ENCODE results near the gene DPH6. TPM values are rescaled to one million over a fixed set of nuclear protein-coding genes. Genes with fewer than 3 reads are reported as not detected.
"Not testable (repeated sequence)": the region's sequence is repeated elsewhere in the genome, so short reads cannot be mapped to it uniquely, and the experiment has no call there.

The DPH6 gene
- total and polyA plus RNA-seq, 2 donors: 8.9 to 15.3 TPM

- no peak overlapping the region for H3K27ac ChIP-seq (ENCODE audit: low read depth in 1 of 2, low read length in 1 of 2)
- H3K36me3 ChIP-seq (ENCODE audit: control insufficient read depth in 2 of 2, insufficient read depth in 2 of 2, low read length in 1 of 2): no peaks in the 10 kb centered on the region
- H3K4me1 ChIP-seq (ENCODE audit: control insufficient read depth in 2 of 2, insufficient read depth in 2 of 2, low read length in 2 of 2): no peaks in the 10 kb centered on the region
- H3K27me3 ChIP-seq (ENCODE audit: control insufficient read depth in 2 of 2, insufficient read depth in 1 of 2, low read length in 1 of 2): no peaks in the 10 kb centered on the region
- H3K9me3 ChIP-seq (ENCODE audit: control insufficient read depth in 2 of 2, insufficient read depth in 1 of 2, low read length in 1 of 2): no peaks in the 10 kb centered on the region
- no peak overlapping the region for H3K4me3 ChIP-seq (ENCODE audit: low read length in 2 of 2)
- no peak for DNase-seq (ENCODE audit: low read depth in 6 of 9, low spot score in 9 of 9)
Measured at GRCh38 chr15:35374661-35375060, 171.3 kb downstream of the DPH6 start.

- Histone ChIP-seq H3K36me3 (ENCODE audit: control insufficient read depth in 2 of 2, insufficient read depth in 2 of 2, low read length in 1 of 2) (no peaks in the 10 kb centered on the region), H3K27me3 (ENCODE audit: control insufficient read depth in 2 of 2, insufficient read depth in 1 of 2, low read length in 1 of 2) (no peaks in the 10 kb centered on the region), H3K27ac (ENCODE audit: low read depth in 1 of 2, low read length in 1 of 2) (no peak overlapping the region), H3K4me3 (ENCODE audit: low read length in 2 of 2) (no peak overlapping the region), H3K9me3 (ENCODE audit: control insufficient read depth in 2 of 2, insufficient read depth in 1 of 2, low read length in 1 of 2) (peaks cover 3 to 23% of the 10 kb centered on the region in 2 donors), H3K4me1 (ENCODE audit: control insufficient read depth in 2 of 2, insufficient read depth in 2 of 2, low read length in 2 of 2) (no peaks in the 10 kb centered on the region)
- no peak for DNase-seq (ENCODE audit: low read depth in 6 of 9, low spot score in 9 of 9)
Measured at GRCh38 chr15:35362195-35362829, 183.7 kb downstream of the DPH6 start.

GRCh38 chr15:35358824-35359223 lies 187.1 kb downstream of the DPH6 start:
- no peak for DNase-seq (ENCODE audit: low read depth in 6 of 9, low spot score in 9 of 9)
- WGBS: 96% methylated on average over 5 of the region's 5 CpGs
- H3K9me3 ChIP-seq (ENCODE audit: control insufficient read depth in 2 of 2, insufficient read depth in 1 of 2, low read length in 1 of 2): peaks cover 3 to 23% of the 10 kb centered on the region in 2 donors

GRCh38 chr15:35351059-35351458 lies 194.9 kb downstream of the DPH6 start:
- Histone ChIP-seq H3K27ac (ENCODE audit: low read depth in 1 of 2, low read length in 1 of 2) (no peak overlapping the region), H3K4me1 (ENCODE audit: control insufficient read depth in 2 of 2, insufficient read depth in 2 of 2, low read length in 2 of 2) (no peaks in the 10 kb centered on the region), H3K36me3 (ENCODE audit: control insufficient read depth in 2 of 2, insufficient read depth in 2 of 2, low read length in 1 of 2) (no peaks in the 10 kb centered on the region), H3K27me3 (ENCODE audit: control insufficient read depth in 2 of 2, insufficient read depth in 1 of 2, low read length in 1 of 2) (no peaks in the 10 kb centered on the region), H3K4me3 (ENCODE audit: low read length in 2 of 2) (no peak overlapping the region), H3K9me3 (ENCODE audit: control insufficient read depth in 2 of 2, insufficient read depth in 1 of 2, low read length in 1 of 2) (no peaks in the 10 kb centered on the region)
- DNase-seq (ENCODE audit: low read depth in 6 of 9, low spot score in 9 of 9): no peak

More at GRCh38 chr15:35358824-35359223, 187.1 kb downstream of the DPH6 start:
- no peaks in the 10 kb centered on the region for H3K4me1 ChIP-seq (ENCODE audit: control insufficient read depth in 2 of 2, insufficient read depth in 2 of 2, low read length in 2 of 2)
- no peak overlapping the region for H3K4me3 ChIP-seq (ENCODE audit: low read length in 2 of 2)
- H3K27ac ChIP-seq (ENCODE audit: low read depth in 1 of 2, low read length in 1 of 2): no peak overlapping the region
- no peaks in the 10 kb centered on the region for H3K36me3 ChIP-seq (ENCODE audit: control insufficient read depth in 2 of 2, insufficient read depth in 2 of 2, low read length in 1 of 2)
- H3K27me3 ChIP-seq (ENCODE audit: control insufficient read depth in 2 of 2, insufficient read depth in 1 of 2, low read length in 1 of 2): no peaks in the 10 kb centered on the region

GRCh38 chr15:35349916-35350315 lies 196.0 kb downstream of the DPH6 start:
- 98% methylated on average over 3 of the region's 3 CpGs for WGBS
- Histone ChIP-seq H3K27ac (ENCODE audit: low read depth in 1 of 2, low read length in 1 of 2) (no peak overlapping the region), H3K4me3 (ENCODE audit: low read length in 2 of 2) (no peak overlapping the region), H3K9me3 (ENCODE audit: control insufficient read depth in 2 of 2, insufficient read depth in 1 of 2, low read length in 1 of 2) (no peaks in the 10 kb centered on the region), H3K36me3 (ENCODE audit: control insufficient read depth in 2 of 2, insufficient read depth in 2 of 2, low read length in 1 of 2) (no peaks in the 10 kb centered on the region), H3K4me1 (ENCODE audit: control insufficient read depth in 2 of 2, insufficient read depth in 2 of 2, low read length in 2 of 2) (no peaks in the 10 kb centered on the region), H3K27me3 (ENCODE audit: control insufficient read depth in 2 of 2, insufficient read depth in 1 of 2, low read length in 1 of 2) (no peaks in the 10 kb centered on the region)
- no peak for DNase-seq (ENCODE audit: low read depth in 6 of 9, low spot score in 9 of 9)

- no peaks in the 10 kb centered on the region for H3K4me1 ChIP-seq (ENCODE audit: control insufficient read depth in 2 of 2, insufficient read depth in 2 of 2, low read length in 2 of 2)
- DNase-seq (ENCODE audit: low read depth in 6 of 9, low spot score in 9 of 9): no peak
- 94% methylated on average over 3 of the region's 3 CpGs for WGBS
- no peaks in the 10 kb centered on the region for H3K27me3 ChIP-seq (ENCODE audit: control insufficient read depth in 2 of 2, insufficient read depth in 1 of 2, low read length in 1 of 2)
- H3K9me3 ChIP-seq (ENCODE audit: control insufficient read depth in 2 of 2, insufficient read depth in 1 of 2, low read length in 1 of 2): no peaks in the 10 kb centered on the region
- no peaks in the 10 kb centered on the region for H3K36me3 ChIP-seq (ENCODE audit: control insufficient read depth in 2 of 2, insufficient read depth in 2 of 2, low read length in 1 of 2)
- H3K4me3 ChIP-seq (ENCODE audit: low read length in 2 of 2): no peak overlapping the region
- no peak overlapping the region for H3K27ac ChIP-seq (ENCODE audit: low read depth in 1 of 2, low read length in 1 of 2)
Measured at GRCh38 chr15:35330916-35331315, 215.0 kb downstream of the DPH6 start.

- Histone ChIP-seq H3K27ac (ENCODE audit: low read depth in 1 of 2, low read length in 1 of 2) (no peak overlapping the region), H3K4me1 (ENCODE audit: control insufficient read depth in 2 of 2, insufficient read depth in 2 of 2, low read length in 2 of 2) (no peaks in the 10 kb centered on the region), H3K9me3 (ENCODE audit: control insufficient read depth in 2 of 2, insufficient read depth in 1 of 2, low read length in 1 of 2) (no peaks in the 10 kb centered on the region), H3K27me3 (ENCODE audit: control insufficient read depth in 2 of 2, insufficient read depth in 1 of 2, low read length in 1 of 2) (no peaks in the 10 kb centered on the region), H3K36me3 (ENCODE audit: control insufficient read depth in 2 of 2, insufficient read depth in 2 of 2, low read length in 1 of 2) (no peaks in the 10 kb centered on the region), H3K4me3 (ENCODE audit: low read length in 2 of 2) (no peak overlapping the region)
- no peak for DNase-seq (ENCODE audit: low read depth in 6 of 9, low spot score in 9 of 9)
- WGBS: 90% methylated on average over 6 of the region's 6 CpGs
Measured at GRCh38 chr15:35330048-35330695, 215.8 kb downstream of the DPH6 start.

GRCh38 chr15:35329521-35329961 lies 216.4 kb downstream of the DPH6 start:
- 44% methylated on average over 1 of the region's 1 CpG for WGBS
- Histone ChIP-seq H3K9me3 (ENCODE audit: control insufficient read depth in 2 of 2, insufficient read depth in 1 of 2, low read length in 1 of 2) (no peaks in the 10 kb centered on the region), H3K27ac (ENCODE audit: low read depth in 1 of 2, low read length in 1 of 2) (no peak overlapping the region), H3K4me3 (ENCODE audit: low read length in 2 of 2) (no peak overlapping the region), H3K4me1 (ENCODE audit: control insufficient read depth in 2 of 2, insufficient read depth in 2 of 2, low read length in 2 of 2) (no peaks in the 10 kb centered on the region), H3K36me3 (ENCODE audit: control insufficient read depth in 2 of 2, insufficient read depth in 2 of 2, low read length in 1 of 2) (no peaks in the 10 kb centered on the region), H3K27me3 (ENCODE audit: control insufficient read depth in 2 of 2, insufficient read depth in 1 of 2, low read length in 1 of 2) (no peaks in the 10 kb centered on the region)
- DNase-seq (ENCODE audit: low read depth in 6 of 9, low spot score in 9 of 9): no peak

- not testable (repeated sequence) for H3K4me3 ChIP-seq (ENCODE audit: low read length in 2 of 2); H3K9me3 ChIP-seq (ENCODE audit: control insufficient read depth in 2 of 2, insufficient read depth in 1 of 2, low read length in 1 of 2); H3K4me1 ChIP-seq (ENCODE audit: control insufficient read depth in 2 of 2, insufficient read depth in 2 of 2, low read length in 2 of 2); DNase-seq (ENCODE audit: low read depth in 6 of 9, low spot score in 9 of 9); H3K27ac ChIP-seq (ENCODE audit: low read depth in 1 of 2, low read length in 1 of 2); H3K36me3 ChIP-seq (ENCODE audit: control insufficient read depth in 2 of 2, insufficient read depth in 2 of 2, low read length in 1 of 2); H3K27me3 ChIP-seq (ENCODE audit: control insufficient read depth in 2 of 2, insufficient read depth in 1 of 2, low read length in 1 of 2)
- 89% methylated on average over 4 of the region's 4 CpGs for WGBS
Measured at GRCh38 chr15:35328836-35329235, 217.1 kb downstream of the DPH6 start.
